ENCODE data around the gene BRAP.
"Not testable (repeated sequence)": the region's sequence is repeated elsewhere in the genome, so short reads cannot be mapped to it uniquely, and the experiment has no call there.

The BRAP gene

GRCh38 chr12:111685811-111686573 lies at the start of gene BRAP, which contains the start of gene ACAD10:
Gene BRAP, minus strand, starts transcription at chr12:111685956. Its CDS starts 164 bp downstream, at chr12:111685792.
Gene ACAD10, plus strand, starts transcription at chr12:111686053. Its CDS starts 6,657 bp downstream, at chr12:111692710.
- DNase-seq, result peak; percentile 89 to 92

- DNase-seq, result no peak
Observed at GRCh38 chr12:111733340-111733915, 47.7 kb upstream of the BRAP start.

- no peak for DNase-seq
Observed at GRCh38 chr12:111732786-111733185, 47.0 kb upstream of the BRAP start.

- no peak for DNase-seq
Observed at GRCh38 chr12:111730420-111730819, 44.7 kb upstream of the BRAP start.

GRCh38 chr12:111728795-111729194 lies 43.0 kb upstream of the BRAP start:
- DNase-seq, result no peak

- DNase-seq, result not testable (repeated sequence)
Observed at GRCh38 chr12:111723646-111724360, 38.0 kb upstream of the BRAP start.

GRCh38 chr12:111720457-111720856 lies 34.7 kb upstream of the BRAP start:
- DNase-seq, result no peak

- DNase-seq, result not testable (repeated sequence)
Observed at GRCh38 chr12:111719316-111719715, 33.6 kb upstream of the BRAP start.

- DNase-seq, result no peak
Observed at GRCh38 chr12:111715279-111715678, 29.5 kb upstream of the BRAP start.

- no peak for DNase-seq
Observed at GRCh38 chr12:111706145-111706544, 20.4 kb upstream of the BRAP start.

- DNase-seq, result no peak
Observed at GRCh38 chr12:111705672-111706071, 19.9 kb upstream of the BRAP start.

GRCh38 chr12:111699962-111700361 lies 14.2 kb upstream of the BRAP start:
- DNase-seq, result no peak

GRCh38 chr12:111693818-111694217 lies 8.1 kb upstream of the BRAP start:
- no peak for DNase-seq

GRCh38 chr12:111692575-111693210 lies 6.9 kb upstream of the BRAP start:
- DNase-seq, result peak; percentile 47 to 50

- no peak for DNase-seq
Observed at GRCh38 chr12:111691262-111691661, 5.5 kb upstream of the BRAP start.

GRCh38 chr12:111687952-111688351 lies 2.2 kb upstream of the BRAP start:
- no peak for DNase-seq

- peak in 1 of 2 experiments; percentile 15 for DNase-seq
Observed at GRCh38 chr12:111687255-111687654, 1.5 kb upstream of the BRAP start.

- DNase-seq, result no peak
Observed at GRCh38 chr12:111686574-111687105, 884 bp upstream of the BRAP start.

GRCh38 chr12:111685322-111685810 lies 390 bp downstream of the BRAP start:
- DNase-seq, result peak in 1 of 2 experiments; percentile 16

- DNase-seq, result not testable (repeated sequence)
Observed at GRCh38 chr12:111684485-111685198, 1.1 kb downstream of the BRAP start.

GRCh38 chr12:111677186-111677585 lies 8.6 kb downstream of the BRAP start:
- DNase-seq, result no peak

GRCh38 chr12:111673503-111673902 lies 12.3 kb downstream of the BRAP start:
- peak in 1 of 2 experiments; percentile 4 for DNase-seq

Measured in Kasumi-1 (cell line).